GM21723 (cell line): Measurements from ENCODE around the gene NPLOC4.

Source experiments
- ATAC-seq: cut with Tn5 transposase; IDR thresholded peaks from one replicate; pipeline ENCODE4 v1.9.1; 2021; ENCODE audit warnings: mild to moderate bottlenecking, moderate library complexity; ENCODE audit not compliant: unreplicated experiment

Gene NPLOC4

GRCh38 chr17:81520021-81520901 is 116.7 kb downstream of the NPLOC4 start:
- no peak for ATAC-seq

- no peak for ATAC-seq
Observed at GRCh38 chr17:81519284-81520020, 117.5 kb downstream of the NPLOC4 start.

GRCh38 chr17:81518785-81519283 is 118.1 kb downstream of the NPLOC4 start:
- ATAC-seq = no peak

- no peak for ATAC-seq
Observed at GRCh38 chr17:81518113-81518784, 118.7 kb downstream of the NPLOC4 start.

GRCh38 chr17:81517339-81518112 is 119.4 kb downstream of the NPLOC4 start:
- peak; percentile 31 for ATAC-seq

- ATAC-seq = no peak
Observed at GRCh38 chr17:81517009-81517338, 119.9 kb downstream of the NPLOC4 start.

- ATAC-seq = no peak
Observed at GRCh38 chr17:81516439-81516838, 120.5 kb downstream of the NPLOC4 start.

GRCh38 chr17:81515530-81516041 is 121.3 kb downstream of the NPLOC4 start:
- ATAC-seq = no peak

- ATAC-seq = peak; percentile 21
Observed at GRCh38 chr17:81514739-81515529, 122.0 kb downstream of the NPLOC4 start.

GRCh38 chr17:81514489-81514738 is 122.5 kb downstream of the NPLOC4 start:
- ATAC-seq = no peak

- ATAC-seq = no peak
Observed at GRCh38 chr17:81513753-81514488, 123.0 kb downstream of the NPLOC4 start.

GRCh38 chr17:81513372-81513752 is 123.5 kb downstream of the NPLOC4 start:
- no peak for ATAC-seq

GRCh38 chr17:81512562-81513371 is 124.1 kb downstream of the NPLOC4 start, which contains the start of gene ACTG1:
Gene ACTG1, minus strand, starts transcription at chr17:81512799. Its CDS starts 445 bp downstream, at chr17:81512354.
- no peak for ATAC-seq

- ATAC-seq = no peak
Observed at GRCh38 chr17:81511804-81512561, 124.9 kb downstream of the NPLOC4 start.

GRCh38 chr17:81511554-81511803 is 125.4 kb downstream of the NPLOC4 start:
- no peak for ATAC-seq

GRCh38 chr17:81510785-81511553 is 125.9 kb downstream of the NPLOC4 start:
- ATAC-seq = no peak
